Measurements from ENCODE around the gene DIDO1. TPM values are rescaled to one million over a fixed set of nuclear protein-coding genes. Genes with fewer than 3 reads are reported as not detected.
A peak's percentile ranks its signal among the peaks of the same experiment; 100 is the strongest.

DIDO1 gene
- total and polyA plus RNA-seq, 2 of the 13 experiments (the other 11 are each of a cell fraction or from before 2014, with no cell fraction given), result 75.0 to 75.1 TPM

DNA sequence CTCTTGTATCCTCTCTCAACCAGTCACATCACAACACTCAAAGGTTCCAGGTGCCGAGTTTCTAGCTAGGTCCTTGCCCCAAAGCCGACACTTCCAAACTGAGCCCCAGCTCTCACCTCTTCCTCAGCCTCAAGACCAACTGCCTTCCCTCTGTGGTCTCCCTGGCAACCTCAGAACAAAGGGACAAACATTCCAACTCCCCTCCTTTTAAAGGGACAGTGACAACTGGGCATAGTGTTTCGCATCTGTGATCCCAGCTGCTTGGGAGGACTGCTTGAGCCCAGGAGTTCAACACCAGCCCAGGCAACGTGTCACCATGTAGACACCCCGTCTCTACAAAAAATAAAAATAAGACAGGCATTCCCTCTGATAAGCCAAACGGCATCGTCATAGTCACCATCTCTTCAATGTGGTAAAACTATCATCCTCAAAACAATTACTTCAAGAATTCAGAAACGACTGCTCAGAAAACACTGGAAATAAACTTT is 11.3 kb downstream of the DIDO1 start (continued):
- TF ChIP-seq, protein P1, sequence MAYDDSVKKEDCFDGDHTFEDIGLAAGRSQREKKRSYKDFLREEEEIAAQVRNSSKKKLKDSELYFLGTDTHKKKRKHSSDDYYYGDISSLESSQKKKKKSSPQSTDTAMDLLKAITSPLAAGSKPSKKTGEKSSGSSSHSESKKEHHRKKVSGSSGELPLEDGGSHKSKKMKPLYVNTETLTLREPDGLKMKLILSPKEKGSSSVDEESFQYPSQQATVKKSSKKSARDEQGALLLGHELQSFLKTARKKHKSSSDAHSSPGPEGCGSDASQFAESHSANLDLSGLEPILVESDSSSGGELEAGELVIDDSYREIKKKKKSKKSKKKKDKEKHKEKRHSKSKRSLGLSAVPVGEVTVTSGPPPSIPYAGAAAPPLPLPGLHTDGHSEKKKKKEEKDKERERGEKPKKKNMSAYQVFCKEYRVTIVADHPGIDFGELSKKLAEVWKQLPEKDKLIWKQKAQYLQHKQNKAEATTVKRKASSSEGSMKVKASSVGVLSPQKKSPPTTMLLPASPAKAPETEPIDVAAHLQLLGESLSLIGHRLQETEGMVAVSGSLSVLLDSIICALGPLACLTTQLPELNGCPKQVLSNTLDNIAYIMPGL (CRISPR knock-in tag; IDR thresholded peaks at IDR 0.05; ENCODE audit: borderline replicate concordance in 1 of 2, low read depth in 1 of 2), result no peak
- TF ChIP-seq SAP130 (CRISPR knock-in tag; IDR thresholded peaks at IDR 0.05; ENCODE audit: low read depth) (peak; percentile 63), SSRP1 (CRISPR knock-in tag; IDR thresholded peaks at IDR 0.05) (peak; percentile 63; the same call in 1 of the 2 replicates), TGIF2 (CRISPR knock-in tag; IDR thresholded peaks at IDR 0.05) (0 out of 2 replicates have a peak, but pooled peaks have one; percentile 33), IKZF4 (CRISPR knock-in tag; IDR thresholded peaks at IDR 0.05; ENCODE audit: borderline replicate concordance, low read depth, not compliant biosample characterization) (peak; percentile 58), RXRB (CRISPR knock-in tag; IDR thresholded peaks at IDR 0.05; ENCODE audit: borderline replicate concordance) (0 out of 2 replicates have a peak, but pooled peaks have one; percentile 9), GATAD2A (CRISPR knock-in tag; IDR thresholded peaks at IDR 0.05) (0 out of 2 replicates have a peak, but pooled peaks have one; percentile 10), ZKSCAN8 (CRISPR knock-in tag; IDR thresholded peaks at IDR 0.05; ENCODE audit: borderline replicate concordance) (peak; percentile 15; the same call in 1 of the 2 replicates), SP140L (CRISPR knock-in tag; IDR thresholded peaks at IDR 0.05; ENCODE audit: borderline replicate concordance) (no peak), TOE1 (CRISPR knock-in tag; IDR thresholded peaks at IDR 0.05) (no peak)
- TF ChIP-seq, protein P2, sequence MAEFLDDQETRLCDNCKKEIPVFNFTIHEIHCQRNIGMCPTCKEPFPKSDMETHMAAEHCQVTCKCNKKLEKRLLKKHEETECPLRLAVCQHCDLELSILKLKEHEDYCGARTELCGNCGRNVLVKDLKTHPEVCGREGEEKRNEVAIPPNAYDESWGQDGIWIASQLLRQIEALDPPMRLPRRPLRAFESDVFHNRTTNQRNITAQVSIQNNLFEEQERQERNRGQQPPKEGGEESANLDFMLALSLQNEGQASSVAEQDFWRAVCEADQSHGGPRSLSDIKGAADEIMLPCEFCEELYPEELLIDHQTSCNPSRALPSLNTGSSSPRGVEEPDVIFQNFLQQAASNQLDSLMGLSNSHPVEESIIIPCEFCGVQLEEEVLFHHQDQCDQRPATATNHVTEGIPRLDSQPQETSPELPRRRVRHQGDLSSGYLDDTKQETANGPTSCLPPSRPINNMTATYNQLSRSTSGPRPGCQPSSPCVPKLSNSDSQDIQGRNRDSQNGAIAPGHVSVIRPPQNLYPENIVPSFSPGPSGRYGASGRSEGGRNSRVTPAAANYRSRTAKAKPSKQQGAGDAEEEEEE (CRISPR knock-in tag; IDR thresholded peaks at IDR 0.05; ENCODE audit: borderline replicate concordance), result 0 out of 2 replicates have a peak, but pooled peaks have one; percentile 33
- TF ChIP-seq, protein P3, sequence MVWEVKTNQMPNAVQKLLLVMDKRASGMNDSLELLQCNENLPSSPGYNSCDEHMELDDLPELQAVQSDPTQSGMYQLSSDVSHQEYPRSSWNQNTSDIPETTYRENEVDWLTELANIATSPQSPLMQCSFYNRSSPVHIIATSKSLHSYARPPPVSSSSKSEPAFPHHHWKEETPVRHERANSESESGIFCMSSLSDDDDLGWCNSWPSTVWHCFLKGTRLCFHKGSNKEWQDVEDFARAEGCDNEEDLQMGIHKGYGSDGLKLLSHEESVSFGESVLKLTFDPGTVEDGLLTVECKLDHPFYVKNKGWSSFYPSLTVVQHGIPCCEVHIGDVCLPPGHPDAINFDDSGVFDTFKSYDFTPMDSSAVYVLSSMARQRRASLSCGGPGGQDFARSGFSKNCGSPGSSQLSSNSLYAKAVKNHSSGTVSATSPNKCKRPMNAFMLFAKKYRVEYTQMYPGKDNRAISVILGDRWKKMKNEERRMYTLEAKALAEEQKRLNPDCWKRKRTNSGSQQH (CRISPR knock-in tag; IDR thresholded peaks at IDR 0.05; ENCODE audit: low read depth), result peak; percentile 47; the same call in 1 of the 2 replicates
- TF ChIP-seq, protein P4, sequence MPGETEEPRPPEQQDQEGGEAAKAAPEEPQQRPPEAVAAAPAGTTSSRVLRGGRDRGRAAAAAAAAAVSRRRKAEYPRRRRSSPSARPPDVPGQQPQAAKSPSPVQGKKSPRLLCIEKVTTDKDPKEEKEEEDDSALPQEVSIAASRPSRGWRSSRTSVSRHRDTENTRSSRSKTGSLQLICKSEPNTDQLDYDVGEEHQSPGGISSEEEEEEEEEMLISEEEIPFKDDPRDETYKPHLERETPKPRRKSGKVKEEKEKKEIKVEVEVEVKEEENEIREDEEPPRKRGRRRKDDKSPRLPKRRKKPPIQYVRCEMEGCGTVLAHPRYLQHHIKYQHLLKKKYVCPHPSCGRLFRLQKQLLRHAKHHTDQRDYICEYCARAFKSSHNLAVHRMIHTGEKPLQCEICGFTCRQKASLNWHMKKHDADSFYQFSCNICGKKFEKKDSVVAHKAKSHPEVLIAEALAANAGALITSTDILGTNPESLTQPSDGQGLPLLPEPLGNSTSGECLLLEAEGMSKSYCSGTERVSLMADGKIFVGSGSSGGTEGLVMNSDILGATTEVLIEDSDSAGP (CRISPR knock-in tag; IDR thresholded peaks at IDR 0.05; ENCODE audit: borderline replicate concordance), result peak; percentile 99

All from HepG2 (cell line).